HEK293 (cell line): ENCODE measurements around the gene GAPDHS.

ENCODE experiments used
- CTCF ChIA-PET: fragments of 350-600 bp; formaldehyde crosslinking; extraction: SDS; loops from one replicate; lab custom pipeline; 2021; ENCODE audit warnings: antibody characterized with exemption; lab: Yijun Ruan, JAX
- POLR2A ChIA-PET: fragments of 300-600 bp; formaldehyde crosslinking; extraction: SDS; loops from one replicate; lab custom pipeline; 2020; ENCODE audit warnings: antibody characterized with exemption, inconsistent platforms; lab: Yijun Ruan, JAX
- H3K27ac ChIP-seq: fragments of 200-500 bp; sonication (Bioruptor generic); 2 replicates; pipeline ENCODE4 v1.5.1; 2014; ENCODE audit warnings: low read depth, low read length, control low read depth, inconsistent platforms; ENCODE audit errors: extremely low read depth
- H3K36me3 ChIP-seq, 2 experiments: fragments of 200-500 bp in 1 of 2; sonication (Bioruptor generic) in 1 of 2; 1 replicate in 1 of 2; 2 replicates in 1 of 2; pipeline ENCODE4 v1.5.1; 2014 to 2017; ENCODE audit warnings: inconsistent platforms in 2 of 2, low read length in 2 of 2; ENCODE audit not compliant: control insufficient read depth in 2 of 2, insufficient read depth in 1 of 2
- H3K4me1 ChIP-seq: fragments of 200-500 bp; sonication (Bioruptor generic); 2 replicates; pipeline ENCODE4 v1.5.1; 2014; ENCODE audit warnings: mild to moderate bottlenecking, low read length, inconsistent platforms; ENCODE audit not compliant: control insufficient read depth, insufficient read depth
- H3K4me3 ChIP-seq: 2 replicates; pipeline ENCODE4 v1.5.1; 2011; ENCODE audit warnings: low read depth, mild to moderate bottlenecking, control low read depth, low read length, moderate library complexity
- H3K9me3 ChIP-seq: fragments of 200-500 bp; sonication (Bioruptor generic); 2 replicates; pipeline ENCODE4 v1.5.1; 2014; ENCODE audit warnings: low read depth, low read length, inconsistent platforms; ENCODE audit not compliant: control insufficient read depth, insufficient read depth
- EGR2 ChIP-seq: fragments of 450-650 bp; formaldehyde crosslinking; IDR thresholded peaks from 2 replicates; pipeline ENCODE4 v1.5.1; 2016; ENCODE audit warnings: low read depth, missing biosample characterization, missing genetic modification characterization
- KLF16 ChIP-seq: fragments of 450-650 bp; formaldehyde crosslinking; IDR thresholded peaks from 2 replicates; pipeline ENCODE4 v1.5.1; 2017; ENCODE audit warnings: missing biosample characterization, missing genetic modification characterization
- KLF8 ChIP-seq: fragments of 450-650 bp; formaldehyde crosslinking; IDR thresholded peaks from 2 replicates; pipeline ENCODE4 v1.5.1; 2016; ENCODE audit warnings: missing biosample characterization, missing genetic modification characterization
- WT1 ChIP-seq: fragments of 450-650 bp; formaldehyde crosslinking; IDR thresholded peaks from 2 replicates; pipeline ENCODE4 v1.5.1; 2016; ENCODE audit warnings: missing biosample characterization, missing genetic modification characterization
- ZBTB49 ChIP-seq: fragments of 450-650 bp; formaldehyde crosslinking; IDR thresholded peaks from 2 replicates; pipeline ENCODE4 v1.5.1; 2016; ENCODE audit warnings: missing biosample characterization, missing genetic modification characterization, low read depth
- ZFP41 ChIP-seq: fragments of 450-650 bp; formaldehyde crosslinking; IDR thresholded peaks from 2 replicates; pipeline ENCODE4 v1.5.1; 2016; ENCODE audit warnings: missing biosample characterization, missing genetic modification characterization, borderline replicate concordance
- ZNF10 ChIP-seq: fragments of 450-650 bp; formaldehyde crosslinking; IDR thresholded peaks from 2 replicates; pipeline ENCODE4 v1.5.1; 2017; ENCODE audit warnings: missing biosample characterization, missing genetic modification characterization
- ZNF114 ChIP-seq: fragments of 450-650 bp; formaldehyde crosslinking; IDR thresholded peaks from 2 replicates; pipeline ENCODE4 v1.5.0; 2017; ENCODE audit warnings: missing biosample characterization, missing genetic modification characterization
- ZNF140 ChIP-seq: fragments of 450-650 bp; formaldehyde crosslinking; IDR thresholded peaks from 2 replicates; pipeline ENCODE4 v1.5.1; 2016; ENCODE audit warnings: missing biosample characterization, missing genetic modification characterization
- ZNF148 ChIP-seq: fragments of 450-650 bp; formaldehyde crosslinking; IDR thresholded peaks from 2 replicates; pipeline ENCODE4 v1.5.0; 2017; ENCODE audit warnings: missing biosample characterization, missing genetic modification characterization, borderline replicate concordance
- ZNF175 ChIP-seq: fragments of 450-650 bp; formaldehyde crosslinking; IDR thresholded peaks from 2 replicates; pipeline ENCODE4 v1.5.1; 2016; ENCODE audit warnings: missing biosample characterization, missing genetic modification characterization
- ZNF341 ChIP-seq: fragments of 450-650 bp; formaldehyde crosslinking; IDR thresholded peaks from 2 replicates; pipeline ENCODE4; 2016; ENCODE audit warnings: low read depth, missing biosample characterization, missing genetic modification characterization
- ZNF473 ChIP-seq: fragments of 450-650 bp; formaldehyde crosslinking; IDR thresholded peaks from 2 replicates; pipeline ENCODE4 v1.5.1; 2017; ENCODE audit warnings: missing biosample characterization, missing genetic modification characterization
- ZNF501 ChIP-seq: fragments of 450-650 bp; formaldehyde crosslinking; IDR thresholded peaks from 2 replicates; pipeline ENCODE4 v1.5.1; 2016; ENCODE audit warnings: missing biosample characterization, missing genetic modification characterization
- ZSCAN30 ChIP-seq: fragments of 450-650 bp; IDR thresholded peaks from 2 replicates; pipeline ENCODE4 v1.5.1; 2018; ENCODE audit warnings: missing biosample characterization, mild to moderate bottlenecking, missing genetic modification characterization, moderate library complexity
- TF ChIP-seq, protein P1 (sequence below): fragments of 450-650 bp; formaldehyde crosslinking; IDR thresholded peaks from 2 replicates; pipeline ENCODE4; 2016; ENCODE audit warnings: missing biosample characterization, missing genetic modification characterization

GAPDHS gene

DNA sequence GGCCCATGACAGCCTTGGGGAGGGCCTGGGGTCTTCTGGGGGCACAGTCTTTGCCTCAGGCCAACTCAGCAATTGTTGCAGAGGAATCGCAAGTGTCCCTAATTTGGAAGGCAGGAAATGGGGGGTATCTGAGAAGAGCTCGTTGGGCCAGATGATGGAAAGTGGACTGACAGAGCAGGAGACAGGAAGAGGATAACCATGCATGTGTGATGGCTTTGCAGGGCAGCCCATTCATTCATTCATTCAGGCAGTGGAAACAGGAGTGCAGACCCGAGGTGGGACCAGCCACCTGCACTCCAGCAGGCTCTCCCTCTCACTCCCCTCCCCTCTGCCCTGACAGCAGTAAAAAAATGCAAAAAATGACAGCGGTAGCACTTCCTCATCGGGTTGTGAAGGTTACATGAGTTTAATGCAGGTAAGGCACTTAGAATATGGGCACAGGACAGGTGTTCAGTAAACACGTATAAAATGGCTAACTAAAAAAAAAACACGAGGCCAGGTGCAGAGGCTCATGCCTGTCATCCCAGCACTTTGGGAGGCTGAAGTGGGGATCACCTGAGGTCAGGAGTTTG is 7.2 kb downstream of the GAPDHS start:
- Histone ChIP-seq H3K4me3 (no peak overlapping the region), H3K27ac (no peak overlapping the region), H3K4me1 (peaks cover 14% of the 10 kb centered on the region), H3K36me3 (peaks cover 39 to 46% of the 10 kb centered on the region in 2 experiments), H3K9me3 (no peaks in the 10 kb centered on the region)
- POLR2A ChIA-PET, result interaction anchor here (1.0 kb wide), 1 partner anchor 30 kb away, joined by 4 read pairs; no protein-coding TSS in a partner anchor
- CTCF ChIA-PET, result interaction anchor here (0.6 kb wide), 1 partner anchor 14 kb away, joined by 4 read pairs; no protein-coding TSS in a partner anchor
- TF ChIP-seq ZNF140 (tag by site-specific recombination) (no peak), ZNF341 (tag by site-specific recombination) (peak; percentile 74)

- H3K36me3 ChIP-seq, result peaks cover 47 to 48% of the 10 kb centered on the region in 2 experiments
- no peaks in the 10 kb centered on the region for H3K9me3 ChIP-seq
- ChIA-PET CTCF (interaction anchor here (0.6 to 1.1 kb wide), 2 partner anchors 82 to 277 kb away, joined by 3 to 4 read pairs; no protein-coding TSS in a partner anchor), POLR2A (interaction anchor here (1.0 kb wide), 1 partner anchor 16 kb away, joined by 3 read pairs; no protein-coding TSS in a partner anchor)
- no peak overlapping the region for H3K4me3 ChIP-seq
- H3K27ac ChIP-seq, result no peak overlapping the region
- H3K4me1 ChIP-seq, result peaks cover 16% of the 10 kb centered on the region
- TF ChIP-seq ZNF148 (no peak), ZNF473 (no peak), ZNF501 (no peak), ZBTB49 (tag by site-specific recombination) (no peak), WT1 (tag by site-specific recombination) (no peak), ZNF341 (tag by site-specific recombination) (no peak), EGR2 (tag by site-specific recombination) (no peak), KLF16 (tag by site-specific recombination) (no peak), ZNF175 (no peak), KLF8 (tag by site-specific recombination) (no peak), ZFP41 (tag by site-specific recombination) (no peak), ZNF10 (tag by site-specific recombination) (no peak), ZNF114 (tag by site-specific recombination) (no peak), ZSCAN30 (tag by site-specific recombination) (no peak)
- TF ChIP-seq, protein P1, sequence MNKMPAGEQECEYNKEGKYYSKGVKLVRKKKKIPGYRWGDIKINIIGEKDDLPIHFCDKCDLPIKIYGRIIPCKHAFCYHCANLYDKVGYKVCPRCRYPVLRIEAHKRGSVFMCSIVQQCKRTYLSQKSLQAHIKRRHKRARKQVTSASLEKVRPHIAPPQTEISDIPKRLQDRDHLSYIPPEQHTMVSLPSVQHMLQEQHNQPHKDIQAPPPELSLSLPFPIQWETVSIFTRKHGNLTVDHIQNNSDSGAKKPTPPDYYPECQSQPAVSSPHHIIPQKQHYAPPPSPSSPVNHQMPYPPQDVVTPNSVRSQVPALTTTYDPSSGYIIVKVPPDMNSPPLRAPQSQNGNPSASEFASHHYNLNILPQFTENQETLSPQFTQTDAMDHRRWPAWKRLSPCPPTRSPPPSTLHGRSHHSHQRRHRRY (tag by site-specific recombination), result no peak
These were observed 9.0 kb downstream of the GAPDHS start for GRCh38 chr19:35542209-35542608.
